Smooth muscle cell (in vitro differentiated cells): ENCODE measurements around the gene METAP1D. TPM values are rescaled to one million over a fixed set of nuclear protein-coding genes. Genes with fewer than 3 reads are reported as not detected.
"Not testable (repeated sequence)": the region's sequence is repeated elsewhere in the genome, so short reads cannot be mapped to it uniquely, and the experiment has no call there.

Source experiments
- DNase-seq: peaks from one replicate; lab custom pipeline; 2025; ENCODE audit not compliant: unreplicated experiment; lab: John Stamatoyannopoulos, UW
- H2AFZ ChIP-seq: fragments of 200-600 bp; sonication (generic); 2 replicates; pipeline ENCODE4 v1.6.0; 2016; ENCODE audit warnings: antibody characterized with exemption, low read depth, mild to moderate bottlenecking
- H3F3A ChIP-seq: fragments of 200-600 bp; sonication (generic); 2 replicates; pipeline ENCODE4 v1.6.0; 2017; ENCODE audit warnings: antibody characterized with exemption, low read depth
- H3K27ac ChIP-seq: fragments of 200-600 bp; sonication (generic); 2 replicates; pipeline ENCODE4 v1.5.1; 2016; ENCODE audit warnings: low read depth, mild to moderate bottlenecking
- H3K27me3 ChIP-seq: fragments of 200-600 bp; sonication (generic); 2 replicates; pipeline ENCODE4 v1.6.1; 2016; ENCODE audit warnings: low read depth, mild to moderate bottlenecking
- H3K36me3 ChIP-seq: fragments of 200-600 bp; sonication (generic); 2 replicates; pipeline ENCODE4 v1.5.1; 2016; ENCODE audit warnings: low read depth
- H3K4me1 ChIP-seq: fragments of 200-600 bp; sonication (generic); 2 replicates; pipeline ENCODE4 v1.5.1; 2016; ENCODE audit warnings: low read depth
- H3K4me2 ChIP-seq: fragments of 200-600 bp; sonication (generic); 2 replicates; pipeline ENCODE4 v1.6.0; 2016; ENCODE audit warnings: mild to moderate bottlenecking
- H3K4me3 ChIP-seq: fragments of 200-600 bp; sonication (generic); 2 replicates; pipeline ENCODE4 v1.5.1; 2016; ENCODE audit warnings: mild to moderate bottlenecking
- H3K79me2 ChIP-seq: fragments of 200-600 bp; sonication (generic); 2 replicates; pipeline ENCODE4 v1.6.0; 2016; ENCODE audit warnings: low read depth, mild to moderate bottlenecking
- H3K9ac ChIP-seq: fragments of 200-600 bp; sonication (generic); 2 replicates; pipeline ENCODE4 v1.6.0; 2016; ENCODE audit warnings: low read depth
- H3K9me3 ChIP-seq: fragments of 200-600 bp; sonication (generic); replicated peaks from 2 replicates; pipeline ENCODE4 v1.5.1; 2016; ENCODE audit warnings: low read depth
- H4K20me1 ChIP-seq: fragments of 200-600 bp; sonication (generic); 2 replicates; pipeline ENCODE4 v1.6.0; 2016; ENCODE audit warnings: low read depth
- WGBS: methylation state at CpG from one replicate; pipeline ENCODE4 v1.1.7; 2016; ENCODE audit warnings: low lambda C conversion rate; 5-methylcytosine and 5-hydroxymethylcytosine counted together
- polyA plus RNA-seq: library from polyadenylated mRNA; unstranded; fragments of >200 nt; fragmentation: Nextera tagmentation; extraction: Ambion mirVana; gene quantifications from 2 replicates; pipeline ENCODE4 v1.2.1, GENCODE V29; 2016
- total RNA-seq: library from RNA; depleted of rRNA; stranded (reverse); fragments of >200 nt; gene quantifications from 2 replicates; pipeline ENCODE4 v1.2.3, GENCODE V29; 2014
- TF ChIP-seq, protein P1 (sequence below): fragments of 200-600 bp; sonication (generic); IDR thresholded peaks from 2 replicates; pipeline ENCODE4 v1.5.1; 2017; ENCODE audit warnings: borderline replicate concordance, mild to moderate bottlenecking, antibody characterized with exemption; ENCODE audit not compliant: insufficient read depth, poor library complexity, severe bottlenecking

Gene METAP1D
- total and polyA plus RNA-seq, 2 experiments from 2014 or later = 5.9 to 7.5 TPM

DNA sequence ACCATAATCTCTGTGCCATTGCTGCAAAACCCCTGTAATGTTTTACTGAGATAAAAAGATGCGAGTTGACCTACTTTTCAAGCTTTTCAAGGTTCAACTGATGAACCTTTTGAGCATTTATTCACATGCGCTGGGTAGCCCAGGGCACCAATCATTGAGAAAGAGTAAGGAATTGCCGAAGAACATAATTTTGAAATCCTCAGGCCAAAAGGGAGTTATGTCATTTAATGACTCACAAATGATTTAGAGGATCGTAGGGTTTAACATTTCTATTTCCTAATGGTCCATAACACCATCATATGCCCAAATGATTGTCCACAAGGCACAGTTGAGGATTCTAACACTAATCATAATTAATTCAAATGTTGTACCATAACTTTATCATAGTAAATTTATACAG is 65.4 kb downstream of the METAP1D start:
- H3K79me2 ChIP-seq = no peaks in the 10 kb centered on the region
- H4K20me1 ChIP-seq = no peaks in the 10 kb centered on the region
- WGBS = 95% methylated on average over 4 of the region's 4 CpGs
- no peak for DNase-seq
- no peak overlapping the region for H3K9ac ChIP-seq
- no peak overlapping the region for H3K27ac ChIP-seq
- H3K4me1 ChIP-seq = no peaks in the 10 kb centered on the region
- H3K4me3 ChIP-seq = no peak overlapping the region
- H3K27me3 ChIP-seq = no peaks in the 10 kb centered on the region
- no peaks in the 10 kb centered on the region for H3F3A ChIP-seq
- H2AFZ ChIP-seq = no peak overlapping the region
- H3K36me3 ChIP-seq = no peaks in the 10 kb centered on the region
- TF ChIP-seq, protein P1, sequence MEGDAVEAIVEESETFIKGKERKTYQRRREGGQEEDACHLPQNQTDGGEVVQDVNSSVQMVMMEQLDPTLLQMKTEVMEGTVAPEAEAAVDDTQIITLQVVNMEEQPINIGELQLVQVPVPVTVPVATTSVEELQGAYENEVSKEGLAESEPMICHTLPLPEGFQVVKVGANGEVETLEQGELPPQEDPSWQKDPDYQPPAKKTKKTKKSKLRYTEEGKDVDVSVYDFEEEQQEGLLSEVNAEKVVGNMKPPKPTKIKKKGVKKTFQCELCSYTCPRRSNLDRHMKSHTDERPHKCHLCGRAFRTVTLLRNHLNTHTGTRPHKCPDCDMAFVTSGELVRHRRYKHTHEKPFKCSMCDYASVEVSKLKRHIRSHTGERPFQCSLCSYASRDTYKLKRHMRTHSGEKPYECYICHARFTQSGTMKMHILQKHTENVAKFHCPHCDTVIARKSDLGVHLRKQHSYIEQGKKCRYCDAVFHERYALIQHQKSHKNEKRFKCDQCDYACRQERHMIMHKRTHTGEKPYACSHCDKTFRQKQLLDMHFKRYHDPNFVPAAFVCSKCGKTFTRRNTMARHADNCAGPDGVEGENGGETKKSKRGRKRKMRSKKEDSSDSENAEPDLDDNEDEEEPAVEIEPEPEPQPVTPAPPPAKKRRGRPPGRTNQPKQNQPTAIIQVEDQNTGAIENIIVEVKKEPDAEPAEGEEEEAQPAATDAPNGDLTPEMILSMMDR = no peak
- no peaks in the 10 kb centered on the region for H3K9me3 ChIP-seq
- H3K4me2 ChIP-seq = no peak overlapping the region

DNA sequence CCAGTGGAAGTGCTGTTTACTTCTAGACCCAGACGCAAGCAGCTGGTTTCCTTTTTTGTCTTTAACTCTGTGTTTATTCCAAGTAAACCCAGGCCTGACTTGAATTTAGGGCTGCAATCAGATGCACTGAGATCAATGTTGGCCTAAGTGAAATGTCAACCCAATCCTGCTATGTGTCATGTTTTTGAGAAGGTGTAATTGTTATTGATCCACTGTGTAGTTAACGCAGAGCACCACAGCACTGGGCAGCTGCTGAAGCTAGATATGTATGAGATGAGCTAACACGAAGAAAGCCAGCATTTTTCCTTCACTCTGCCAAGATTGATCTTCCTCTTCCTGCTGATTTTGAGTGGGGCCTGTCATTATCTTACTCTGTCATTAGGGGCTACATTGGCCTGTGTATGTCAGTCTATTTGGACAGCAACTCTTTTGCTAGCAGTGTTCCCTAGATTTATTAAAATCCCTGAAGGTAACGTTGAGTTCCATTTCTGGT is 66.7 kb downstream of the METAP1D start:
- Histone ChIP-seq H3K79me2 (no peaks in the 10 kb centered on the region), H3F3A (no peaks in the 10 kb centered on the region), H3K4me3 (no peak overlapping the region), H3K36me3 (no peaks in the 10 kb centered on the region), H3K27ac (no peak overlapping the region), H3K4me2 (no peak overlapping the region), H3K9me3 (no peaks in the 10 kb centered on the region), H2AFZ (no peak overlapping the region), H4K20me1 (no peaks in the 10 kb centered on the region), H3K9ac (no peak overlapping the region), H3K4me1 (no peaks in the 10 kb centered on the region), H3K27me3 (no peaks in the 10 kb centered on the region)
- TF ChIP-seq, protein P1 = no peak
- WGBS = 65% methylated on average over 4 of the region's 4 CpGs
- DNase-seq = no peak

DNA sequence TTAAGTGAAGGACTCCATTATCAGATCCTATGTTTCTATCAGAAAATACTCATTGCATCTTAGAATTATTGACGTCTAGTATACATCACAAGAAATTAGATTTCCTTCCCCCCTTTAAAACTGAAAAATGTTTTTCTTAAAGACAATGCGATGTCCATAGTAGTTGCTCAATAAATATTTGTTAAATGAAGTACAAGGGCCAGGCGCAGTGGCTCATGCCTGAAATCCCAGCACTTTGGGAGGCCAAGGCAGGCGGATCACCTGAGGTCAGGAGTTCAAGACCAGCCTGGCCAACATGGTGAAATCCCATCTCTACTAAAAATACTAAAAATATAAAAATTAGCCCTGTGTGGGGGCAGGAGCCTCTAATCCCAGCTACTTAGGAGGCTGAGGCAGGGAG is 68.2 kb downstream of the METAP1D start:
- not testable (repeated sequence) for H3K79me2 ChIP-seq, H3K4me2 ChIP-seq, H3K9me3 ChIP-seq, H3K27me3 ChIP-seq, DNase-seq, H3F3A ChIP-seq, H3K9ac ChIP-seq, H3K36me3 ChIP-seq, H4K20me1 ChIP-seq, H3K4me3 ChIP-seq, H3K27ac ChIP-seq, H3K4me1 ChIP-seq, H2AFZ ChIP-seq
- WGBS = 94% methylated on average over 4 of the region's 4 CpGs

DNA sequence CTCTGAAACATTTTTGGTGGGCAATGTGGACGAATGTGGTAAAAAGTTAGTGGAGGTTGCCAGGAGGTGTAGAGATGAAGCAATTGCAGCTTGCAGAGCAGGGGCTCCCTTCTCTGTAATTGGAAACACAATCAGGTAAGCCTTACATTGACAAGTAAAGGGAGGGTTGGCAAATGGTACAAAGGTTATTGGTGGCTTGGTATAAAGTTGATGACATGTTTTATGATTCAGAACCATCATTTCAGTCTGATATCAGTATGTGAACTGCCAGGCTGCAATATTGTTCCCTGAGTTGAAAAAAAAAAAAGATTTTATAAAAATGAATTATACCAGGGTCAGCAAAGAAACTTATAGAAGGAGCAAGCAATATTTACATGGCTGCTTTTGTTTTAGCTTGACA is 71.2 kb downstream of the METAP1D start:
- no peaks in the 10 kb centered on the region for H3K36me3 ChIP-seq
- H3K27ac ChIP-seq = no peak overlapping the region
- H3K4me2 ChIP-seq = no peak overlapping the region
- H3K4me1 ChIP-seq = no peaks in the 10 kb centered on the region
- H2AFZ ChIP-seq = no peak overlapping the region
- H3K4me3 ChIP-seq = no peak overlapping the region
- no peaks in the 10 kb centered on the region for H4K20me1 ChIP-seq
- H3K9ac ChIP-seq = no peak overlapping the region
- WGBS = 74% methylated on average over 1 of the region's 1 CpG
- TF ChIP-seq, protein P1 = no peak
- no peak for DNase-seq
- H3K9me3 ChIP-seq = no peaks in the 10 kb centered on the region
- no peaks in the 10 kb centered on the region for H3K79me2 ChIP-seq
- peaks cover 15% of the 10 kb centered on the region for H3K27me3 ChIP-seq
- no peaks in the 10 kb centered on the region for H3F3A ChIP-seq
